ENCODE measurements around the gene HHIPL1. TPM values are rescaled to one million over a fixed set of nuclear protein-coding genes. Genes with fewer than 3 reads are reported as not detected.
A peak's percentile ranks its signal among the peaks of the same experiment; 100 is the strongest.

Gene HHIPL1
- total RNA-seq, 2 experiments from 2014 or later: 0.29 to 0.38 TPM

DNA sequence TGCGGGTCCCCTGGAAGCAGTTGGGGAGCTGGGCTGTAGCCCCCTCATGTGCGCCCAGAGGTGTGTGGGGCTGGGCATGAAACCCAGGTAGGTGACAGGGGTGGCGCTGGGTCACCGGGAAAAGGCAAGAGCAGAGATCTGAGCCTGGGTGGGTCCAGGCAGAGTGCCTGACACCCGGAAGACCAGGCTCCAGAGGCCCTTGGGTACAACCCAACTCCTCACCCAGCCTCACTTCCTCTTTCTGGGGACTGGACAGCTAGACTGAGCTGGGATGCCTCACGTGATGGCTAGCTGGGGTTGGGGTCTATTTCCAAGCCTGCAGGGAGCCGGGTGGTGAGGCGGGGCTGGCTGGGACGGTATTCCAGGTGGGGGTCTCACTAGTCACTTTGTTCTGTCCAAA is 22.9 kb downstream of the HHIPL1 start:
- Mint-ChIP-seq H3K27ac (no peak overlapping the region), H3K4me1 (ENCODE audit: low read depth) (peaks cover 5% of the 10 kb centered on the region), H3K36me3 (no peaks in the 10 kb centered on the region), H3K27me3 (peaks cover 10% of the 10 kb centered on the region), H3K9me3 (no peaks in the 10 kb centered on the region), H3K4me3 (no peak overlapping the region)
- intact Hi-C loops (cut with micrococcal nuclease): no loop called here
- ChIA-PET POLR2A (interaction anchor here (1.6 kb wide), 1 partner anchor 13 kb away, joined by 4 read pairs; no protein-coding TSS in a partner anchor), CTCF (interaction anchor here (2.1 kb wide), 1 partner anchor 15 kb away, joined by 6 read pairs; no protein-coding TSS in a partner anchor)
- no peak for DNase-seq

DNA sequence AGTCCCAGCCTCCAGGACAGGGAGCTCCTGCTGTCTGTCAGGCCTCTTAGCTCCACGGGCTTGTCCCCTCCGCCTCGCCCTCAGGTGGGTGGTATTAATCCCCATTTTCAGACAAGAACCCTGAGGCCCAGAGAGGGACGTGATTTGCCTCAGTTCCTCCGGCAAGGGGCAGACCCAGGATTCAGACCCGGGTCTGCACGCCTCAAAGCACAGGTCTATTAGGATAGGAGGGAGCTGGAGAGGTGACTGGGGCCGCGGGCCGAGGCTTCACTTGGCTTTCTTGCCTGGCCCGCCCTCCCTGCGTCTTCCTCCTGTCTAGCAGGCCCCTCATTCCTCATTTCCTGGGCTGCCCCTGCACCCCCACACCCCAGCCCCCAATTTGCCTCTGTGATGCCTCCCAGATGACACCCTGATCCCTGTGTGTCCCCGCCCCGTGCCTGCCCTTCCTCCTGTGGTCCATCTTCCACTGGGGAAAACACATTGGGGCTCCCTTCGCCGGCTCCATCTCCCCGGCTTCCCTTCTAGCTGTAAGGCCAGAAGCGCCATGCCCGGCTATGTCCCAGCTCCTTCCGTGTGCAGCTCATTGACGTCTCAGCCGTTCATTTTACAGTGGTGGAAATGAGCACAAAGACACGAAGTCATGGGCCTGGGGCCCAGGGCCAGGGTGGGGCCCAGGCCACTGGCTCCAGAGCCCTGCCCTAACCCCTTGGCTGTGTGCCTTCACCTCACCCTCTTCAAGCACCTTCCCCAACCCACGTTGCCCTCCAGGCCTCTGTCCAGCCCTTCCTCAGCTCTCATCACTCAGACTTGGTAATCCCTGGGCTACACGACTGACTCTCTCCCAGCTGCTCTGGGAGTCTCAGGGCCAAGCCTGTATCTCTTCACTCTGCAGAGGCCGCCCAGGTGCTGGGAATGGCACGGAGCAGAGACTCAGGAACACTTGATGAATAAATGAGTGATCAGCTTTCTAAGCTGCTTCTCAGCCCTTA is 23.7 kb downstream of the HHIPL1 start:
- no peaks in the 10 kb centered on the region for H3K36me3 Mint-ChIP-seq
- H3K27me3 Mint-ChIP-seq: peaks cover 10% of the 10 kb centered on the region
- no peak overlapping the region for H3K4me3 Mint-ChIP-seq
- ChIA-PET CTCF (interaction anchor here (2.1 kb wide), 1 partner anchor 14 kb away, joined by 6 read pairs; no protein-coding TSS in a partner anchor), POLR2A (interaction anchor here (1.6 kb wide), 1 partner anchor 14 kb away, joined by 4 read pairs; no protein-coding TSS in a partner anchor)
- no peaks in the 10 kb centered on the region for H3K9me3 Mint-ChIP-seq
- no peak overlapping the region for H3K27ac Mint-ChIP-seq
- DNase-seq: no peak
- peaks cover 9% of the 10 kb centered on the region for H3K4me1 Mint-ChIP-seq (ENCODE audit: low read depth)
- intact Hi-C loops (cut with micrococcal nuclease): no loop called here

DNA sequence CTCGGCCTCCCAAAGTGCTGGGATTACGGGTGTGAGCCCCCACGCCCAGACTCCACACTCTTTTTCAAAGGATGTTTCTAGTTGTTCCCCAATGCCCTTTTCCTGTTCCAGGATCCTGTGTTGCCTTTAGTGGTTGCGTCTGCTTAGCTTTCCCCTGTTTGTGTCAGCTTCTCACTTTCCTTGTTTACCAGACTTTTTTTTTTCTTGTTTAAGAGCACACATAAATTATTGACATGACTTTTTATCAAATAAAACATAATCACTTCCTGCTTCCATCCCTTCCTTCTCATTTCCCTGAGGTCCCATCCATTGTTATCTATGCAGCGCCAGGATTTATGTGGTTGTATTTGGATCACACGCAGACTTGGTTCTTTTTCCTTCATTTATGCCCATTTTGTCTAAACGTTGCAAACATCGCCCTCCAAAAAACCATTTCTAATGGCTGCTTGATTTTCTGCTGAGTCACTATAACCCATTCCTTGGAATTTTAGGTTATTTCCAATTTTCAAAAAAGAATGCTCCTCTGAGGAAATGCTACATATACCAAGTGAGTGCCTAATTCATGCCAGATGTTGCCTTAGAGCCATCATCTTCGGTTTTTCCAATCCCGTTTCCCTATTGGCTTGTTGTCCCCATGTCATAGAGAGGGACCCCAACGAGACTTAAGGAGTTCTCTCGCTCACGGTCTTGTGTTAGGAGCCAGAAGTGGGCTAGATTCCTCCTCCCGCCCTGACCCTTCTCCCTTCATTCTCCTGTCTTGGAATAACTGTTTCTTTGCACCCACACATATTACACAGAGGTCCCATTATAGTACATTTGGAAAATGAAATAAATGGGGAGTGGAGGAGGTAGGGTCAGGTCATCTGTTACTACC is 25.7 kb downstream of the HHIPL1 start:
- no peaks in the 10 kb centered on the region for H3K9me3 Mint-ChIP-seq
- H3K36me3 Mint-ChIP-seq: no peaks in the 10 kb centered on the region
- H3K4me3 Mint-ChIP-seq: no peak overlapping the region
- H3K27ac Mint-ChIP-seq: no peak overlapping the region
- ChIA-PET POLR2A (no interaction called here), CTCF (no interaction called here)
- peaks cover 7% of the 10 kb centered on the region for H3K27me3 Mint-ChIP-seq
- peaks cover 10% of the 10 kb centered on the region for H3K4me1 Mint-ChIP-seq (ENCODE audit: low read depth)
- no peak for DNase-seq
- intact Hi-C loops (cut with micrococcal nuclease): no loop called here

DNA sequence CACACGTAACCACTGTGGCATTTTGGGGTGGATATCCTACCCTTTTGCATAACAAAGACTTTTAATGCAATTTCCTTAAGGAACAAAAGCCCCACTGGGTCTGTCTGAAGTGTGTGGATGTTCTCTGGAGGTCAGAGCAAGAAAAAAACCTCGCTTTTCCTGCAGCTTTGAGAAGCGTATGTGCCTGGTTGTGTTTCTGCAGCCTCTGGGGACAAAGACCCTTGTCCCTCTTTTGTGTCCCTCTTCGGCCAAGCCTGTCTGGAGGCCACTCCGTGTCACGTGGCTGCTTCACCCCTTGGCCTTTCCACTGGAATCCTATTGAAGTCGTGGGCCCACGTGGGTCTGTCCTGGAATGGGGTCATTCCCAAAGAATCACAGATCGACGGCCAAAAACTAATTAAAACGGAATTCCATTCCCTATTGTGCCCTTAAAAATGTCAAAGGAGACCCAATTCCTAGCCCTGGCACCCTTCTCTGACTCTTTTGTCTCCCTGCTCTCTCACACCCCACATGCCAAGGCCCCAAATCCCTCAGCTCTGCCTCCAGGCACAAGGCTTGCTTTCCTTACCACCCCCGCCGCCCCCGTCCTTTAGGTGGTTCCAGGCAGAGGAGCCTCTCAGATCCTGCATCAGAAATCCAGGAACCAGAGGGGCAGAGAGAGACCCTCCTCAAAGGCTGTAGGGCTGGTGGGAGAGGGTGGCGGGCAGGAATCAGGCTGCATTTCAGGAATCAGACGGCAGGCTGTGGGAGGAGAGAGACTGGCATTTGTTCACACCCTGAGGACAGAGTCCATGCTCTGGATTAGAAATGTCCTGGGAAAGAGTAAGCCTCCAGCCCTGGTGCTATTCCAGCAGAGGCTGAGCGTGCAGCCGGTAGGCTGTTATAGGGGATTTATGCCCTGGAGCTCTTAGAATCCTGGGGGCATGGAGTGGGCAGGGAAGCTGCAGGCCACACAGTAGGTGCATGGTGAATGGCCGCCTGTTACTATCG is 26.6 kb downstream of the HHIPL1 start:
- no peaks in the 10 kb centered on the region for H3K36me3 Mint-ChIP-seq
- H3K27ac Mint-ChIP-seq: no peak overlapping the region
- ChIA-PET CTCF (interaction anchor here (1.4 kb wide), 1 partner anchor 11 kb away, joined by 3 read pairs; no protein-coding TSS in a partner anchor), POLR2A (no interaction called here)
- no peaks in the 10 kb centered on the region for H3K9me3 Mint-ChIP-seq
- H3K4me3 Mint-ChIP-seq: no peak overlapping the region
- intact Hi-C loops (cut with micrococcal nuclease): no loop called here
- DNase-seq: no peak
- H3K27me3 Mint-ChIP-seq: peaks cover 7% of the 10 kb centered on the region
- H3K4me1 Mint-ChIP-seq (ENCODE audit: low read depth): peaks cover 14% of the 10 kb centered on the region

DNA sequence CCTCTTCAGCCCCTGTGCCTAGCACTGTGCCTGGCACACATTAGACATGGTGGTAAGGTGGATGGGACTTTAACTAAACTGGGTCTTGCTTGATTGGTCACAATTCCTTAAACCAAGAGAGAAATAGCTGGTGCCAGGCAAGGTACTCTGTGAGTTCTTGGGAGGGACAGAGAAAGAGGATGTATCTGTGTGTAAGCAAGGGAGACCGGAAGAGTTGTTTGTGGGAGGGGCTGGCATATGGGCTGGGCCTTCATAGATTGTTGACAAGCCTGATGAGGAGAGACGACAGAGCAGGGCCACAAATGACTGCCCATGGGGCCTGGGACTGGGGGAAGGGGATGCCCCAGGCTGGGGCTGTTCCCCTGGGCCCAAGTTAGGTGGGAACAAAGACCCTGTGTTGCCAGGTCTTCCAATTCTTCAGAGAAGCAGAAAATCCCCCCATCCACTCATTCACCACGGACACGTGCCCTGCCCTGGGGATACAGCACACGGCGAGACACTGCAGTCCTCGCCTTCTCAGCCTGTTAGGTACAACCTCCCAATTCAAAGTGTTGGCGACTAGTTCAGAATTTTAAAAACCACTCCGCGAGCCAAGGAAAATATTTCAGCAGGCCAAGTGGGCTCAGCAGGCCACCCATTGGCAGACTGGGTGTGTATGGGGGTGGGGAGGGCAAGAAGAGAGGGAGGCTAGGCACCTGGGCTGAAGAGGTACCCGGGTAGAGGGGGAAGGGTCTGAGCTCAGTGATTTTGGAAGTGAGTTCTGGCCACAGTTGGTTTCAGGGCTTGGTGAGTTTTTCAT is 27.8 kb downstream of the HHIPL1 start:
- H3K4me1 Mint-ChIP-seq (ENCODE audit: low read depth): peaks cover 17% of the 10 kb centered on the region
- POLR2A ChIA-PET: no interaction called here
- peaks cover 7% of the 10 kb centered on the region for H3K27me3 Mint-ChIP-seq
- no peaks in the 10 kb centered on the region for H3K36me3 Mint-ChIP-seq
- CTCF ChIA-PET: interaction anchor here (1.4 kb wide), 1 partner anchor 10 kb away, joined by 3 read pairs; no protein-coding TSS in a partner anchor
- H3K27ac Mint-ChIP-seq: no peak overlapping the region
- DNase-seq: peak; percentile 28
- H3K9me3 Mint-ChIP-seq: peaks cover under 1% of the 10 kb centered on the region
- intact Hi-C loops (cut with micrococcal nuclease): no loop called here
- H3K4me3 Mint-ChIP-seq: no peak overlapping the region

DNA sequence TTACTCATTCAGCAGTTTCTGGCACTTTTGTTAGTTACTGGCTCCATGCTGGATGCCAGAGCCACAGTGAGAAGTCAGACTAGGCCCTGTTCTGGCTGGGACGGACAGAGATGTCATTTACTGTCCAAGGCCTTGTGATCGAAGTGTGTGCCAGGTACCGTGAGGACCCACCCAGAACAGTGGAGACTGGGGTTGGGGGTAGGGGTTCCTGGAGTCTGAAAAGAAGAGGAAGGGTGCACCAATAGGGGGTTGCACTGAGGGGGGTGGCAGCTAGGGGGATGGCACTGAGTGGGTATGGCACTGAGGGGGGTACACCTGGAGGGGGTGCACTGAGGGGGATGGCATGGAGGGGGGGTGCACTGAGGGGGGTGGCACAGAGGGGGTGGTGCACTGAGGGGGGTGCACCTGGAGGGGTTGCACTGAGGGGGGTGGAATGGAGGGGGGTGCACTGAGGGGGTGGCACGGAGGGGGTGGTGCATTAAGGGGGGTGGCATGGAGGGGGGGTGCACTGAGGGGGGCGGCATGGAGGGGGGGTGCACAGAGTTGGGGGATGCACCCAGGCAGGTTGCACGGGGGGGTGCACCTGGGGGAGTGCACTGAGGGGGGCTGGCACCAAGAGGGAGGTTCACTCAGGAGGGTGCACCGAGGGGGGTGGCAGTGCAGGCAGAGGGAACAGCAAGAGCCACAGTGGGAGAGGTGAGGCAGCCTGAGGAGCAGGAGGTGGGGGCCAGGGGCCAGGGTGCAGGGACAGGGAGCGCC is 28.6 kb downstream of the HHIPL1 start:
- H3K36me3 Mint-ChIP-seq: no peaks in the 10 kb centered on the region
- ChIA-PET POLR2A (no interaction called here), CTCF (interaction anchor here (1.4 kb wide), 1 partner anchor 9 kb away, joined by 3 read pairs; no protein-coding TSS in a partner anchor)
- peaks cover 7% of the 10 kb centered on the region for H3K27me3 Mint-ChIP-seq
- H3K9me3 Mint-ChIP-seq: peaks cover 8% of the 10 kb centered on the region
- H3K27ac Mint-ChIP-seq: no peak overlapping the region
- peaks cover 17% of the 10 kb centered on the region for H3K4me1 Mint-ChIP-seq (ENCODE audit: low read depth)
- DNase-seq: no peak
- intact Hi-C loops (cut with micrococcal nuclease): no loop called here
- no peak overlapping the region for H3K4me3 Mint-ChIP-seq

DNA sequence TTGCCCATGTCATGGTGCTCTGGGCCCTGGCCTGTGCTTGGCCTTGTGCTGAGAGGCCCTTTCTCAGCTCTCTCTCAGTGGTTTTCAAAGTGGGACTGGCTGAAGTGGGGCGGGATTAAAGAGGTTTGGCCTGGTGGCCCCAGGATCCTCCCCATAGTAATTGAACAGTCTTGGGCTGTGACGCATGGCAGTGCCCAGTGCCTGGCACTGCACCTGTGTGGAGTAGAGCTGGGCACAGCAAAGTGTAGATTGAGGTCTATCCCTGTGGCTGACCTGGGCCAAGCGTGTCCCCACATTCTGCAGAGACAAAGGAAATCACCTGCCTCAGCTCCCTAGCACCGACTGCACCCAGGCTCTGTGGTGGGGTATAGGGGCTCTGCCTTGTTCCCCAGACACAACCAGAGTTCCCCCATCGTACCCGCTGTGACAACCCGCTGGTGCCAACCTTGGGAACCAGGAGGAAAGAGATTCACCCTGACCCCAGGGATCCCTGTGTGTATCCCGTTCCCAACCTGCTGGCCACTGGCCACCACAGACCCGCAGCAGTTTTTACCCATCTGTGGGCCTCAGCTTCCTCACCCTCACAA is 29.2 kb downstream of the HHIPL1 start:
- Mint-ChIP-seq H3K27me3 (peaks cover 7% of the 10 kb centered on the region), H3K36me3 (no peaks in the 10 kb centered on the region), H3K4me1 (ENCODE audit: low read depth) (peaks cover 17% of the 10 kb centered on the region), H3K9me3 (peaks cover 11% of the 10 kb centered on the region), H3K27ac (no peak overlapping the region), H3K4me3 (no peak overlapping the region)
- DNase-seq: no peak
- intact Hi-C loops (cut with micrococcal nuclease): no loop called here
- CTCF ChIA-PET: no interaction called here
- POLR2A ChIA-PET: no interaction called here

DNA sequence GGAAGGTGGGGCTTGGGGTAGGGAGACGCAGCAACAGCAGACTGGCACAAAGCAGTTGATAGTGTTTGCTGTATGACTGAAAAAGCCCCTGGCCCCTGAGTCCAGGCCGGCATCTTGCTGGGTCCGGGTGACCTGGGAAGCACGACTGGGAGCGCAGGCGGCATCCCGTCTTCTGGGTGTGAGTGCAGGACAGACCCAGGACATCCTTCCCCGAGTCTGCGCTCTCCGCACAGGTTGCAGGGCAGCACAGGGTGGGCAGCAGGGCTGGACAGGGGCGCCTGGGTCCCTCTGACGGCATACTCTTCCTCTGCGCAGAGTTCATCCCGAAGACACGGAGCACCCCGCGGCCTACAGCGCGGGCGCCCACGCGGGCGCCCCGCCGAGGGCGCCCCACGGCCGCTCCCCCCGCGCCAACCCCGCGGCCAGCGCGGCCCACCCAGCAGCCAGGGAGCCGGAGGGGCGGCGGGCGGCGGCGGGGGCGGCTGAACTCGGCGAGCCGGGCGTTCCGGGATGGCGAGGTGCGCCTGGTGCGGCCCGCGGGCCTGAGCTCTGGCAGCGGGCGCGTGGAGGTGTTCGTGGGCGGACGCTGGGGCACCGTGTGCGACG is 29.9 kb downstream of the HHIPL1 start:
- H3K4me1 Mint-ChIP-seq (ENCODE audit: low read depth): peaks cover 17% of the 10 kb centered on the region
- CTCF ChIA-PET: no interaction called here
- POLR2A ChIA-PET: no interaction called here
- no peaks in the 10 kb centered on the region for H3K36me3 Mint-ChIP-seq
- no peak overlapping the region for H3K27ac Mint-ChIP-seq
- H3K4me3 Mint-ChIP-seq: no peak overlapping the region
- H3K9me3 Mint-ChIP-seq: peaks cover 12% of the 10 kb centered on the region
- intact Hi-C loops (cut with micrococcal nuclease): no loop called here
- no peak for DNase-seq
- peaks cover 7% of the 10 kb centered on the region for H3K27me3 Mint-ChIP-seq

DNA sequence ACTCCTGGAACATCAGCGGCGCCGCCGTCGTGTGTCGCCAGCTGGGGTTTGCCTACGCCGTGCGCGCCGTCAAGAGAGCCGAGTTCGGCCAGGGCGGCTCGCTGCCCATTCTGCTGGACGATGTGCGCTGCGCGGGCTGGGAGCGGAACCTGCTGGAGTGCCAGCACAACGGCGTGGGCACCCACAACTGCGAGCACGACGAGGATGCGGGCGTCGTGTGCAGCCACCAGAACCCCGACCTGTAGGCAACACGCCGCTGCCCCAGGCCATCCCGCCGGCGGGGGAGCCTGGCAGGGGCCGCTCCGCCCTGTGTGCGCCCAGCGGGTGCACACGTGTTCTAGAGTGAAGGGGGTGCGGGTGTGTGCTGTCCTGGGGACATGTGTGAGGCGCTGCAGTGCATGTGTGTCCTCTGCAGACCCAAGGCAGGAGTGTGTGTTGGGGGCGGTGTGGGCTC is 30.5 kb downstream of the HHIPL1 start:
- no peak for DNase-seq
- Mint-ChIP-seq H3K4me1 (ENCODE audit: low read depth) (peaks cover 17% of the 10 kb centered on the region), H3K9me3 (peaks cover 12% of the 10 kb centered on the region), H3K36me3 (no peaks in the 10 kb centered on the region), H3K27me3 (peaks cover 7% of the 10 kb centered on the region), H3K4me3 (no peak overlapping the region), H3K27ac (no peak overlapping the region)
- POLR2A ChIA-PET: no interaction called here
- intact Hi-C loops (cut with micrococcal nuclease): no loop called here
- CTCF ChIA-PET: no interaction called here

DNA sequence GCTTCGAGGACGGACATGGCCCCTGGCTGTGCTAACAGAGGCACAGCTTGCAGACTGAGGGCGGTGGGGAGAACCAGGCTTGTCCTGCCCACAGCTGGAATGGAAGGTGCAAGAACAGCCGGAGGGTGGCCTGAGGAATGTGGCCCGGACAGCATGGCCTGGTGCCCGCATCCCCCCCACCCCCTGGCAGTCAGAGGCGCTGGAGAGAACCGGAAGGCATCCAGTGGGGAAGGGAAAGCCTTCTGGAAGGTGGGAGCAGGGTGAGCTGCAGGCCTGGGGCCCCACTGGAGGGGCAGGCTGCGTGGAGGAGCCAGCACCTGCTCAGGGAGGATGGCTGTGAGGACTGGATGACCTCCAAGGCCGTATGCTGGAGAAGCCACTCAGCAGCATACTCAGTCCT is 31.0 kb downstream of the HHIPL1 start:
- intact Hi-C loops (cut with micrococcal nuclease): no loop called here
- ChIA-PET CTCF (interaction anchor here (1.7 kb wide), 1 partner anchor 12 kb away, joined by 7 read pairs; no protein-coding TSS in a partner anchor), POLR2A (no interaction called here)
- Mint-ChIP-seq H3K4me3 (no peak overlapping the region), H3K9me3 (peaks cover 12% of the 10 kb centered on the region), H3K36me3 (no peaks in the 10 kb centered on the region), H3K27ac (no peak overlapping the region), H3K27me3 (peaks cover 7% of the 10 kb centered on the region), H3K4me1 (ENCODE audit: low read depth) (peaks cover 17% of the 10 kb centered on the region)
- DNase-seq: no peak
